CD4-positive, alpha-beta T cell (primary cell): ENCODE data around the gene FAM131A. TPM values are rescaled to one million over a fixed set of nuclear protein-coding genes. Genes with fewer than 3 reads are reported as not detected.

Experiments used
- ATAC-seq: fragments of 200-7000 bp; cut with Tn5 transposase; one replicate; pipeline ENCODE4 v1.10.0; 2022; ENCODE audit warnings: mild to moderate bottlenecking; ENCODE audit not compliant: poor library complexity
- CTCF ChIA-PET: fragments of 350-600 bp; sonication (Branson Sonifier 250); formaldehyde crosslinking; loops from one replicate; lab custom pipeline; 2021; ENCODE audit warnings: antibody characterized with exemption, inconsistent platforms; lab: Charles Lee
- POLR2A ChIA-PET: fragments of 350-600 bp; sonication (Branson Sonifier 250); formaldehyde crosslinking; loops from one replicate; lab custom pipeline; 2021; ENCODE audit warnings: antibody characterized with exemption, inconsistent platforms; lab: Charles Lee
- DNase-seq, 14 experiments: peaks; one replicate each; pipeline ENCODE4 v3.0.0-alpha.2; 2013 to 2020; ENCODE audit warnings: mixed read lengths in 2 of 14
- H3K27ac ChIP-seq, 2 donors: one replicate each; pipeline versions ENCODE4 v1.5.1 to v1.7.0; 2013; ENCODE audit warnings: low read length in 2 of 2, low read depth in 1 of 2, mild to moderate bottlenecking in 1 of 2
- H3K27me3 ChIP-seq, 2 experiments: 1 replicate in 1 of 2; 2 replicates in 1 of 2; pipeline versions ENCODE4 v1.6.1 to v1.7.0; 2013; ENCODE audit warnings: low read length in 2 of 2, control low read depth in 1 of 2, mild to moderate bottlenecking in 1 of 2, moderate library complexity in 1 of 2; ENCODE audit not compliant: insufficient read depth in 2 of 2, control insufficient read depth in 1 of 2
- H3K36me3 ChIP-seq: one replicate; pipeline ENCODE4 v1.6.1; 2013; ENCODE audit warnings: low read length, control low read depth; ENCODE audit not compliant: insufficient read depth
- H3K4me1 ChIP-seq: one replicate; pipeline ENCODE4 v1.6.1; 2013; ENCODE audit warnings: low read length, control low read depth; ENCODE audit not compliant: insufficient read depth
- H3K4me3 ChIP-seq: one replicate; pipeline ENCODE4 v1.5.1; 2013; ENCODE audit warnings: mild to moderate bottlenecking, low read length, moderate library complexity
- H3K9me3 ChIP-seq, 2 experiments: 1 replicate in 1 of 2; 2 replicates in 1 of 2; pipeline versions ENCODE4 v1.6.1 to v1.7.0; 2013; ENCODE audit warnings: low read length in 2 of 2, mild to moderate bottlenecking in 2 of 2, control low read depth in 1 of 2, moderate library complexity in 1 of 2; ENCODE audit not compliant: control insufficient read depth in 1 of 2, insufficient read depth in 1 of 2
- H3K27ac Mint-ChIP-seq: one replicate; pipeline ENCODE4 v1.8.0; 2020; ENCODE audit warnings: mixed read lengths
- H3K27me3 Mint-ChIP-seq: one replicate; pipeline ENCODE4 v1.8.0; 2021; ENCODE audit warnings: mixed read lengths
- H3K36me3 Mint-ChIP-seq: one replicate; pipeline ENCODE4 v1.8.0; 2021; ENCODE audit warnings: low read depth, mixed read lengths
- H3K4me1 Mint-ChIP-seq: one replicate; pipeline ENCODE4 v1.8.0; 2021; ENCODE audit warnings: low read depth, mixed read lengths
- H3K4me3 Mint-ChIP-seq: one replicate; pipeline ENCODE4 v1.8.0; 2020; ENCODE audit warnings: mild to moderate bottlenecking, mixed read lengths
- H3K9me3 Mint-ChIP-seq: one replicate; pipeline ENCODE4 v1.8.0; 2020; ENCODE audit warnings: mixed read lengths
- intact Hi-C, 2 experiments: fragments of 100-400 bp; cut with DNase I in 1 of 2; cut with micrococcal nuclease in 1 of 2; formaldehyde crosslinking; loops; one replicate each; pipeline versions ENCODE4 v1.15.1 to v1.9.0; 2023 to 2025; cut with DNase I, micrococcal nuclease
- total RNA-seq, 174 experiments: library from RNA in 2 of 174; stranded (reverse) in 2 of 174; gene quantifications; one replicate each; pipeline ENCODE4 v1.2.3 and lab custom pipeline; 2021 to 2026
- TF ChIP-seq, protein P1 (sequence below): fragments of 200-600 bp; IDR thresholded peaks from one replicate; pipeline ENCODE4 v1.8.0; 2022; ENCODE audit warnings: antibody characterized with exemption, mild to moderate bottlenecking

Gene FAM131A
- total RNA-seq, 2 experiments from 2014 or later: 10.4 to 11.0 TPM

DNA sequence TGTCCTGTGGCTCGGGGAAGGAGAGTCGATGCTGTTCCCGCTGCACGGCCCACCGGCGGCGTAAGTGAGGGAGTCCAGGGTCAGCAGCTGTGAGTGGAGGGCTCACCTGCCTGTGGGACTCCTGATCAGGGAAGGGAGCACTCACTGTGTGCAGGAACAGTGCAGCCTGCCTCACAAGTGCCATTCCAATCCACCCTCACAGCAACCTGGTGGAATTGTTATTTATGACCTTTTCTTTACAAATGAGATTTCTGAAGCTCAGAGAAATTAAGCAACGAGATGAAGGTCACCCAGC, 51.5 kb downstream of the FAM131A start:
- H3K36me3 Mint-ChIP-seq: no peaks in the 10 kb centered on the region
- DNase-seq (no peak), ATAC-seq (no peak)
- no peak overlapping the region for H3K27ac Mint-ChIP-seq
- Histone ChIP-seq H3K9me3 (no peaks in the 10 kb centered on the region), H3K4me1 (no peaks in the 10 kb centered on the region), H3K27me3 (peaks cover 6 to 10% of the 10 kb centered on the region in 2 experiments), H3K36me3 (no peaks in the 10 kb centered on the region), H3K27ac (no peak overlapping the region), H3K4me3 (no peak overlapping the region)
- TF ChIP-seq, protein P1, sequence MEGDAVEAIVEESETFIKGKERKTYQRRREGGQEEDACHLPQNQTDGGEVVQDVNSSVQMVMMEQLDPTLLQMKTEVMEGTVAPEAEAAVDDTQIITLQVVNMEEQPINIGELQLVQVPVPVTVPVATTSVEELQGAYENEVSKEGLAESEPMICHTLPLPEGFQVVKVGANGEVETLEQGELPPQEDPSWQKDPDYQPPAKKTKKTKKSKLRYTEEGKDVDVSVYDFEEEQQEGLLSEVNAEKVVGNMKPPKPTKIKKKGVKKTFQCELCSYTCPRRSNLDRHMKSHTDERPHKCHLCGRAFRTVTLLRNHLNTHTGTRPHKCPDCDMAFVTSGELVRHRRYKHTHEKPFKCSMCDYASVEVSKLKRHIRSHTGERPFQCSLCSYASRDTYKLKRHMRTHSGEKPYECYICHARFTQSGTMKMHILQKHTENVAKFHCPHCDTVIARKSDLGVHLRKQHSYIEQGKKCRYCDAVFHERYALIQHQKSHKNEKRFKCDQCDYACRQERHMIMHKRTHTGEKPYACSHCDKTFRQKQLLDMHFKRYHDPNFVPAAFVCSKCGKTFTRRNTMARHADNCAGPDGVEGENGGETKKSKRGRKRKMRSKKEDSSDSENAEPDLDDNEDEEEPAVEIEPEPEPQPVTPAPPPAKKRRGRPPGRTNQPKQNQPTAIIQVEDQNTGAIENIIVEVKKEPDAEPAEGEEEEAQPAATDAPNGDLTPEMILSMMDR: no peak
- CTCF ChIA-PET: no interaction called here
- peaks cover 62% of the 10 kb centered on the region for H3K27me3 Mint-ChIP-seq
- H3K4me1 Mint-ChIP-seq: no peaks in the 10 kb centered on the region
- H3K4me3 Mint-ChIP-seq: no peak overlapping the region
- POLR2A ChIA-PET: no interaction called here
- no peaks in the 10 kb centered on the region for H3K9me3 Mint-ChIP-seq
- intact Hi-C loops: no loop called here

DNA sequence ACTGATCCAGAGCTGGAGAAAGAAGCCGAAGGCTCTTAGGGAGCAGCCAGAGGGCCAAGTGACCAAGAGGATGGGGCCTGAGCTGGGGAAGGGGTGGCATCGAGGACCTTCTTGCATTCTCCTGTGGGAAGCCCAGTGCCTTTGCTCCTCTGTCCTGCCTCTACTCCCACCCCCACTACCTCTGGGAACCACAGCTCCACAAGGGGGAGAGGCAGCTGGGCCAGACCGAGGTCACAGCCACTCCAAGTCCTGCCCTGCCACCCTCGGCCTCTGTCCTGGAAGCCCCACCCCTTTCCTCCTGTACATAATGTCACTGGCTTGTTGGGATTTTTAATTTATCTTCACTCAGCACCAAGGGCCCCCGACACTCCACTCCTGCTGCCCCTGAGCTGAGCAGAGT, 52.0 kb downstream of the FAM131A start:
- intact Hi-C loops: no loop called here
- no peak overlapping the region for H3K4me3 Mint-ChIP-seq
- no peak overlapping the region for H3K4me3 ChIP-seq
- H3K36me3 Mint-ChIP-seq: no peaks in the 10 kb centered on the region
- peaks cover 57% of the 10 kb centered on the region for H3K27me3 Mint-ChIP-seq
- no peak overlapping the region for H3K27ac ChIP-seq
- ChIA-PET POLR2A (no interaction called here), CTCF (no interaction called here)
- TF ChIP-seq, protein P1: no peak
- no peaks in the 10 kb centered on the region for H3K4me1 ChIP-seq
- peaks cover 6 to 7% of the 10 kb centered on the region in 2 experiments for H3K27me3 ChIP-seq
- ATAC-seq (no peak), DNase-seq (no peak)
- no peaks in the 10 kb centered on the region for H3K4me1 Mint-ChIP-seq
- H3K27ac Mint-ChIP-seq: no peak overlapping the region
- no peaks in the 10 kb centered on the region for H3K9me3 ChIP-seq
- H3K36me3 ChIP-seq: no peaks in the 10 kb centered on the region
- H3K9me3 Mint-ChIP-seq: no peaks in the 10 kb centered on the region

DNA sequence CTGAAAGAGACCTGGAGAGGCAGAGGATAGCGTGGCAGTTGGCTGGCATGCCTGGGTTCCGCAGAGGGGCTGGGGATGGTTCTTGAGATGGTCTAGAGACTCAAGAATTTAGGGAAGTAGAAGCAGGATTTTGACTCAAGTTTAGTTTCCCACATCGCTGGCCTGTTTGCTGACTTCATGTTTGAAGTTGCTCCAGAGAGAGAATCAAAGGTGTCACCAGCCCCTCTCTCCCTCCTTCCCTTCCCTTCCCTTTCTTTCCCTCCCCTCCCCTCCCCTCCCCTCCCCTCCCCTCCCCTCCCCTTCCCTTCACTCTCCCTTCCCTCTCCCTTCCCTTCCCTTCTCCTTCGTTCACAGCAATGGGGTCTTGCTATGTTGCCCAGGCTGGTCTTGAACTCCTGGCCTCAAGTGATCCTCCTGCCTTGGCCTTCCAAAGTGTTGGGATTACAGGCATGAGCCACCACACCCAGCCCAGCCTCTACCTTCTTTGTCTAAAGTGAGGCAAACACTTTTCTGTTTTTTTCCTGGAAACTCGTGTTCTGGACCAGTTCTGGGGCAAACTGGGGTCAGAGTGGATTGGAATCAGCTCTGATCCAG, 52.6 kb downstream of the FAM131A start:
- Mint-ChIP-seq H3K4me3 (no peak overlapping the region), H3K9me3 (no peaks in the 10 kb centered on the region), H3K27me3 (peaks cover 51% of the 10 kb centered on the region), H3K4me1 (no peaks in the 10 kb centered on the region), H3K36me3 (no peaks in the 10 kb centered on the region), H3K27ac (no peak overlapping the region)
- TF ChIP-seq, protein P1: no peak
- intact Hi-C loops: no loop called here
- ChIA-PET CTCF (no interaction called here), POLR2A (no interaction called here)
- H3K4me3 ChIP-seq: no peak overlapping the region
- H3K36me3 ChIP-seq: no peaks in the 10 kb centered on the region
- ATAC-seq (no peak), DNase-seq (no peak)
- H3K27ac ChIP-seq: no peak overlapping the region
- no peaks in the 10 kb centered on the region for H3K4me1 ChIP-seq
- H3K27me3 ChIP-seq: peaks cover 5 to 6% of the 10 kb centered on the region in 2 experiments
- no peaks in the 10 kb centered on the region for H3K9me3 ChIP-seq
